Keratinocyte (primary cell): ENCODE results near the gene RHOJ. TPM values are rescaled to one million over a fixed set of nuclear protein-coding genes. Genes with fewer than 3 reads are reported as not detected.
"Not testable (repeated sequence)": the region's sequence is repeated elsewhere in the genome, so short reads cannot be mapped to it uniquely, and the experiment has no call there.

Experiments used
- DNase-seq: peaks from one replicate; pipeline ENCODE4 v3.0.0-alpha.2; 2011; ENCODE audit warnings: low read depth, missing footprints, low spot score
- FAIRE-seq: peaks from 2 replicates; lab custom pipeline; 2011; peaks lifted over from hg19 to GRCh38; lab: Jason Lieb, UNC
- H2AFZ ChIP-seq: 2 replicates; pipeline ENCODE4 v1.6.0; 2012; ENCODE audit warnings: low read length, control low read depth, inconsistent platforms; ENCODE audit not compliant: control insufficient read depth
- H3K27ac ChIP-seq: 2 replicates; pipeline ENCODE4 v1.5.1; 2011; ENCODE audit warnings: low read length; ENCODE audit not compliant: control insufficient read depth, insufficient read depth
- H3K27me3 ChIP-seq: 3 replicates; pipeline ENCODE4 v1.6.0; 2011; ENCODE audit warnings: low read length; ENCODE audit not compliant: control insufficient read depth, insufficient read depth; ENCODE audit errors: extremely low read depth
- H3K36me3 ChIP-seq, 2 experiments: 2 replicates in 1 of 2; 3 replicates in 1 of 2; pipeline ENCODE4 v1.5.1; 2011; ENCODE audit warnings: low read length in 2 of 2, mild to moderate bottlenecking in 1 of 2; ENCODE audit not compliant: control insufficient read depth in 2 of 2, insufficient read depth in 2 of 2; ENCODE audit errors: extremely low read depth in 1 of 2
- H3K4me1 ChIP-seq: 3 replicates; pipeline ENCODE4 v1.5.1; 2011; ENCODE audit warnings: low read length; ENCODE audit not compliant: control insufficient read depth, insufficient read depth; ENCODE audit errors: extremely low read depth
- H3K4me2 ChIP-seq: 3 replicates; pipeline ENCODE4 v1.6.0; 2011; ENCODE audit warnings: low read depth, low read length; ENCODE audit not compliant: control insufficient read depth, insufficient read depth; ENCODE audit errors: extremely low read depth
- H3K4me3 ChIP-seq, 3 experiments: fragments of 200-600 bp in 1 of 3; sonication (generic) in 1 of 3; 2 replicates in 2 of 3; 3 replicates in 1 of 3; pipeline ENCODE4 v1.5.1; 2011 to 2016; ENCODE audit warnings: low read length in 3 of 3, mild to moderate bottlenecking in 3 of 3, control low read depth in 2 of 3, inconsistent platforms in 1 of 3, low read depth in 1 of 3, mixed read lengths in 1 of 3, mixed run types in 1 of 3, moderate library complexity in 1 of 3; ENCODE audit not compliant: control insufficient read depth in 2 of 3, insufficient read depth in 2 of 3; ENCODE audit errors: extremely low read depth in 1 of 3
- H3K79me2 ChIP-seq: 2 replicates; pipeline ENCODE4 v1.6.0; 2012; ENCODE audit warnings: low read length; ENCODE audit not compliant: control insufficient read depth, insufficient read depth
- H3K9ac ChIP-seq: 3 replicates; pipeline ENCODE4 v1.6.0; 2011; ENCODE audit warnings: low read length; ENCODE audit not compliant: control insufficient read depth, insufficient read depth; ENCODE audit errors: extremely low read depth
- H3K9me1 ChIP-seq: 3 replicates; pipeline ENCODE4 v1.6.0; 2011; ENCODE audit warnings: low read length; ENCODE audit not compliant: control insufficient read depth, insufficient read depth; ENCODE audit errors: extremely low read depth
- H3K9me3 ChIP-seq: 2 replicates; pipeline ENCODE4 v1.5.1; 2012; ENCODE audit warnings: low read depth, low read length; ENCODE audit not compliant: control insufficient read depth
- H4K20me1 ChIP-seq: 3 replicates; pipeline ENCODE4 v1.6.0; 2011; ENCODE audit warnings: low read length; ENCODE audit not compliant: control insufficient read depth, insufficient read depth; ENCODE audit errors: extremely low read depth
- CTCF ChIP-seq, 3 experiments: IDR thresholded peaks in 1 of 3; conservative IDR thresholded peaks in 1 of 3; optimal IDR thresholded peaks in 1 of 3; 2 replicates in 2 of 3; 3 replicates in 1 of 3; pipeline versions ENCODE3 to v1.5.1; 2011; ENCODE audit warnings: low read length in 3 of 3, mild to moderate bottlenecking in 3 of 3, moderate library complexity in 2 of 3, control low read depth in 1 of 3, inconsistent platforms in 1 of 3; ENCODE audit not compliant: insufficient read depth in 2 of 3; ENCODE audit errors: extremely low read depth in 1 of 3
- EZH2 ChIP-seq: IDR thresholded peaks from one replicate; pipeline ENCODE4 v1.6.1; 2012; ENCODE audit warnings: inconsistent platforms, mild to moderate bottlenecking, low read length, moderate library complexity
- dilution Hi-C: fragments of 300-500 bp; cut with MboI; formaldehyde crosslinking; loops from one replicate; pipeline ENCODE4 v1.7.0; 2020; ENCODE audit warnings: low sequenced_read_pairs; ENCODE audit not compliant: extremely low pct_ligation_motif_present
- polyA plus RNA-seq, 5 experiments: library from polyadenylated mRNA; depleted of rRNA in 3 of 5; stranded (reverse) in 3 of 5; stranded (forward) in 1 of 5; unstranded in 1 of 5; fragments of >200 nt; gene quantifications; 1 replicate in 1 of 5; 2 replicates in 3 of 5; 3 replicates in 1 of 5; pipeline versions ENCODE4 v1.2.1 to v1.2.3, GENCODE V29; 2011 to 2012; ENCODE audit warnings: missing spikeins in 2 of 5, low read depth in 1 of 5, low replicate concordance in 1 of 5

RHOJ gene
- polyA plus RNA-seq, 1 donor (not counting 4 experiments of a cell fraction or from before 2014, with no cell fraction given) = 0.46 TPM

GRCh38 chr14:63276492-63277342 lies 72.5 kb downstream of the RHOJ start:
- FAIRE-seq (peak; percentile 84), DNase-seq (peak; percentile 15)
- Histone ChIP-seq H2AFZ (no peak overlapping the region), H3K36me3 (no peaks in the 10 kb centered on the region), H3K27me3 (no peaks in the 10 kb centered on the region), H3K9ac (no peak overlapping the region), H3K27ac (no peak overlapping the region), H3K9me1 (no peaks in the 10 kb centered on the region), H3K4me2 (no peak overlapping the region), H3K79me2 (no peaks in the 10 kb centered on the region), H3K9me3 (no peaks in the 10 kb centered on the region), H3K4me3 (no peak overlapping the region), H3K4me1 (peaks cover 2% of the 10 kb centered on the region), H4K20me1 (no peaks in the 10 kb centered on the region)
- TF ChIP-seq CTCF (optimal IDR thresholded peaks at IDR 0.05 in 1 of 3, IDR thresholded peaks at IDR 0.05 in 1 of 3, conservative IDR thresholded peaks at IDR 0.05 in 1 of 3; ENCODE audit: extremely low read depth in 1 of 3, insufficient read depth in 2 of 3, low read length in 3 of 3) (peak; percentile 48 to 81 (median 51)), EZH2 (no peak)
- dilution Hi-C loops = no loop called here

GRCh38 chr14:63277591-63278183 lies 73.4 kb downstream of the RHOJ start:
- no peak for FAIRE-seq
- no peak for DNase-seq

GRCh38 chr14:63279933-63280332 lies 75.7 kb downstream of the RHOJ start:
- FAIRE-seq, H3K9me1 ChIP-seq, H3K9me3 ChIP-seq, H2AFZ ChIP-seq, H3K4me2 ChIP-seq, H3K79me2 ChIP-seq, H3K4me3 ChIP-seq, H3K9ac ChIP-seq, H3K27me3 ChIP-seq, DNase-seq, H3K4me1 ChIP-seq, dilution Hi-C loops, H3K27ac ChIP-seq, H3K36me3 ChIP-seq, H4K20me1 ChIP-seq: not testable (repeated sequence)

More at GRCh38 chr14:63277591-63278183, 73.4 kb downstream of the RHOJ start:
- Histone ChIP-seq H3K36me3 (no peaks in the 10 kb centered on the region), H3K79me2 (no peaks in the 10 kb centered on the region), H3K4me2 (no peak overlapping the region), H3K27ac (no peak overlapping the region), H3K4me3 (no peak overlapping the region), H3K9ac (no peak overlapping the region), H3K4me1 (peaks cover 2% of the 10 kb centered on the region), H3K9me1 (no peaks in the 10 kb centered on the region), H4K20me1 (no peaks in the 10 kb centered on the region), H3K9me3 (no peaks in the 10 kb centered on the region), H2AFZ (no peak overlapping the region), H3K27me3 (no peaks in the 10 kb centered on the region)
- TF ChIP-seq CTCF (optimal IDR thresholded peaks at IDR 0.05 in 1 of 3, IDR thresholded peaks at IDR 0.05 in 1 of 3, conservative IDR thresholded peaks at IDR 0.05 in 1 of 3; ENCODE audit: extremely low read depth in 1 of 3, insufficient read depth in 2 of 3, low read length in 3 of 3) (no peak), EZH2 (no peak)
- dilution Hi-C loops = no loop called here
